ENCODE data around the gene ZNF892.

ZNF892 gene

DNA sequence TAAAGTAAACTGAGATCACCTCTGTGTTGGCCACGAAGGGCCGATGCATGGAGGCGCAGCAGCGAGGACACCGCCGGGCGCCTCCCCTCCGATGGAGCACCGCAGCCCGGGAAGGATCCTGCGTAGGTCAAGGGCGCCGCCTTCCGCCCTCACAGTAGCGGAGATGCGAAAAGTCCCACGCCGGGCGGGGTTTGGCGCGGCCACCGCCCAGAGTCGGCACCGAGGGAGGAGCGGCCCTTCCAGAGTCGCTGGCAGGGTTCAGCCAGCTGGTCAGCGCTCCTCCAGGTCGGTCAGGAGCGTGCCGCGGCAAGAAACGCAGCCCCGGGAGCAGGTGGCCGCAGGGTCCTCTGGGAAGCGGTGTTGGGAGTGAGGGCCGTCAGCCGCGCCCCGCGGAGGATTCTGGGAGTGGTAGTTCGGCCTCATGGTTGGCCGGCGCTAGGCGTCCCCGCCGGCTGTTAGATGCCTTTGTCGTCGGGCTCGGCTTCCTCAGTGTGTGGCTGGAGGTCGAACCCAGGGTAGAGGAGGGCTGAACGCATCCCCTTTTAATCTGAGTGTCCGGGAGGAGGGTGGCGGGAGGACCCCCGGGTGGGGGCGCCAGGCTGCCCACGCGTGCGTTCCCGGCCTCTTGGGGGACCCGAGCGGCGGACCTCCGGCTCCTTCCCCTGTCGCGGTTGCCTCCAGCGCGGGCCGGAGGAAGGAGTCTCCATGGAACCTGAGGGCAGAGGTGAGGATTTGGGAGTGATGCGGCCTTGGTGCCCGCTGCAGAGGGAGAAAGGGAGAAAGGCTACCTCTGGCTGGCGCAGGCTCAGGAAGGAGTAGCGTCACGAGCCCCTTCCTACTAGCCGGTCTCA is at the start of gene ZNF892:
Gene ZNF892, plus strand, starts transcription at position 411 of the 851 bp plus-strand sequence. Its CDS starts 295 bp downstream, at position 706.
- peak; percentile 72 to 80 for DNase-seq

- DNase-seq, result no peak
Observed at GRCh38 chr2:95158441-95158840, 48.9 kb upstream of the ZNF892 start.

- peak; percentile 18 to 20 for DNase-seq
Observed at GRCh38 chr2:95158891-95159619, 48.3 kb upstream of the ZNF892 start.

GRCh38 chr2:95159690-95160449 is 47.5 kb upstream of the ZNF892 start, which contains the start of gene ZNF514:
Gene ZNF514 (minus strand): TSS chr2:95159848. CDS start chr2:95153253, 6,595 bp downstream.
- peak; percentile 53 to 58 for DNase-seq

DNA sequence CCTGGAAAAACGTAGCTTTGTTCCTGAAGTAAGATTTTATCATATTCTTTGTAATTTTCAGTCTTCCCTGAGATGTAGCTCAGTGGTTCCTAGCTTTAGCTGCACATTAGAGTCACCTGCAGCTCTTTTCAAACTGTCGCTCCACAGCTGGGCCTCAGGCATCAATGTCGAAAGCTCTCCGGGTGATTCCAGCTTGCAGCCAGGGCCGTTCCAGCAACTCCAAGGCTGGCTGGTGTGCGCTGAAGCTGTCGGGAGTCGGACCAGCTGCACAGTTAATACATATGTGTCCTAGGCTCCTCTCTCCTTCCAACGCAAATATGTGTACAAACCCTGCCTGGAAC is 42.3 kb upstream of the ZNF892 start:
- no peak for DNase-seq

DNA sequence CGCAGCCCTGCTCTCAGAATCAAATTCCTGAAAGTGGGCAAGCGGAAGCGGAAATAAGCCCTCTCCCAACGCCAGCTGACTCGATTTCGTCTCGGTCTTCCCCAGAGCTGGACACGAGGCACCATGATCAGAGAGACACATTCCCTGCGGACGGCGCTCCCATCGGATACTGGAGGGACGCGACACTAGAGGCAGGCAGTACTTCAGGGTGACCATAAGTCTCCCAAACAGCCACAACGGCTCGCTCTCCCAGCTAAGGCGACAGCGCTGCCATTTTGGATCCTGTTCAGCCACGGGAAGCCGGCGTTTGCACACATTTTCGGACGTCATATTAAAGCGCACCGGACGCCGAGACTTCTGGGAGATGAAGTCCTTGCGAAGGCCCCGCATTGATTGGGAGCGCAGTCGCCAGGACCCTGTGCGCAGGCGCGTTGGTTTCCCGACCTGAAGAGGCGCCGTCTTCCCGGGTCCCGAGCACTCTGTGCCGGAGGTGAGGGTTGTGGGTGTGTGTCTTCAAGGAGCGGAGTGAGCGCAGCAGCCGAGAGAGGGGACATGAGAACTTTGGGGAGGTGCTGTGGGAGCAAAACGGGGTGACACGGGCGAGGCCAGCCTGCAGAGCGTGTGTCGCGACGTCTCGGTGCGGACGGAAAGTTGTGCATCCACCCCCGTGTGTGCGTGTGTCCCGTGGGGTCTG is 41.8 kb upstream of the ZNF892 start, which contains the start of gene ZNF2:
Gene ZNF2, plus strand, starts transcription at position 439 of the 694 bp plus-strand sequence. CDS start 10,418 bp downstream, outside the sequence.
- peak; percentile 96 to 98 for DNase-seq

- DNase-seq, result no peak
Observed at GRCh38 chr2:95166065-95166763, 41.1 kb upstream of the ZNF892 start.

- DNase-seq, result no peak
Observed at GRCh38 chr2:95171902-95172301, 35.4 kb upstream of the ZNF892 start.

GRCh38 chr2:95174031-95174542 is 33.2 kb upstream of the ZNF892 start:
- DNase-seq, result no peak

- DNase-seq, result no peak
Observed at GRCh38 chr2:95179451-95179850, 27.9 kb upstream of the ZNF892 start.

DNA sequence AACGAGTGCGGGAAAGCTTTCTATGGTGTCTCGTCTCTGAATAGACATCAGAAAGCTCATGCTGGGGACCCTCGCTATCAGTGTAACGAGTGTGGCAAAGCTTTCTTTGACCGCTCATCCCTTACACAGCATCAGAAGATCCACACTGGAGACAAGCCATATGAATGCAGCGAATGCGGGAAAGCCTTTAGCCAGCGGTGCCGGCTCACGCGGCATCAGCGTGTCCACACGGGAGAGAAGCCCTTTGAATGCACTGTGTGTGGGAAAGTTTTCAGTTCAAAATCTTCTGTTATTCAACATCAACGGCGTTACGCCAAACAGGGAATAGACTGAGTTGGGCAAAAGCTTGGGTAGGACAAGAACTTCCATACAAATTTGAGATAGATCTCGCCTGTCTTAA is 25.5 kb upstream of the ZNF892 start:
- no peak for DNase-seq

DNA sequence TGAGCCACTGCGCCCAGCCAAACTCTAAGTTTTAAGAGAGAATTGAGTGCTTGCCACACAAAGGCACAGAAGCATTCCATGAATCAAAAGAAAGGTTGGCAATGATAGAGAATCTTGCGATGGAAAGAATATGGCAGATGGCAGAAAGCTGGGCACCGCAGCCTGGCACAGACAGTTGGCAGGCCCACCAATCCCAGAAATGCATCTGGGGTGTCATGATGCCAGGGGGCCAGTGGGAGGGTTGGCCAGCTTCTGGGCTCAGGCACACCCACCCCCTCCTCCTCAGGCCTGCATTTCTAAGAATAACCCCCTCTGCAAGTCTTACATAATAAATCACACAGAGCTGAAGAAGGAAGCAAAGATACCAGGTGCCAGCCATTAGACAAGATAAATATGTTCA is 22.1 kb upstream of the ZNF892 start:
- DNase-seq, result no peak

GRCh38 chr2:95185973-95186372 is 21.3 kb upstream of the ZNF892 start:
- DNase-seq, result no peak

GRCh38 chr2:95192956-95193355 is 14.4 kb upstream of the ZNF892 start:
- peak; percentile 12 to 45 for DNase-seq

GRCh38 chr2:95203911-95204310 is 3.4 kb upstream of the ZNF892 start:
- no peak for DNase-seq

DNA sequence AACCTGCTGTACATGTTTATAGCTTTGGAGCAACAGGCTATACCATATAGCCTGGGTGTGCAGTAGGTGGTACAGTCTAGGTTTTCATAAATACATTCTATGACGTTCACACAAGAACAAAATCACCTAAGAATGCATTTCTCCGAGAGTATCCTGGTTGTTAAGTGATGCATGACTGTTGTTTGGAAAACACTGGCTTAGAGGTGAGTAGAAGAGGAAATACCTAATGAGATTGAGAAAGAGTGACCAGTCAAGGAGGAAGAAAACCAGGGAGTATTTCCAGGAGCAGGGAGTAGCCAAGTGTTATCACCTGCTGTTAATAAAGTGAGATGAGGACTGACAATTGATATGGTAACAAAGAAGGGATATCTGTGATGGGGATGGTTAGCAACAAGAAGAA is 2.9 kb upstream of the ZNF892 start:
- no peak for DNase-seq

GRCh38 chr2:95206096-95206495 is 1.2 kb upstream of the ZNF892 start:
- no peak for DNase-seq

- DNase-seq, result no peak
Observed at GRCh38 chr2:95208106-95208505, 785 bp downstream of the ZNF892 start.

DNA sequence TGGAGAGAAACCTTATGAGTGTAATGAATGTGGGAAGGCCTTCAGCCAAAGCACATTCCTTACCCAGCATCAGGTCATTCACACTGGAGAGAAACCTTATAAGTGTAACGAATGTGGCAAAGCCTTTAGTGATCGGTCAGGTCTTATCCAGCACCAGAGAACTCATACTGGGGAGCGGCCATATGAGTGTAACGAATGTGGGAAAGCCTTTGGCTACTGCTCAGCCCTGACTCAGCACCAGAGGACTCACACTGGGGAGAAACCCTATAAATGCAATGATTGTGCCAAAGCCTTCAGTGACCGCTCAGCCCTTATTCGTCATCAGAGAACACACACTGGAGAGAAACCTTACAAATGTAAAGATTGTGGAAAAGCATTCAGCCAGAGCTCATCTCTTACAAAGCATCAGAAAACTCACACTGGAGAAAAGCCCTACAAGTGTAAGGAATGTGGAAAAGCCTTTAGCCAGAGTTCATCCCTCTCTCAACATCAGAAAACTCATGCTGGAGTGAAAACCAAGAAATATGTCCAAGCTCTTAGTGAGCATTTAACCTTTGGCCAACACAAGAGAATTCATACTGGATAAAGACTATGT is 7.8 kb downstream of the ZNF892 start:
- no peak for DNase-seq

- no peak for DNase-seq
Observed at GRCh38 chr2:95220449-95220848, 13.1 kb downstream of the ZNF892 start.

DNA sequence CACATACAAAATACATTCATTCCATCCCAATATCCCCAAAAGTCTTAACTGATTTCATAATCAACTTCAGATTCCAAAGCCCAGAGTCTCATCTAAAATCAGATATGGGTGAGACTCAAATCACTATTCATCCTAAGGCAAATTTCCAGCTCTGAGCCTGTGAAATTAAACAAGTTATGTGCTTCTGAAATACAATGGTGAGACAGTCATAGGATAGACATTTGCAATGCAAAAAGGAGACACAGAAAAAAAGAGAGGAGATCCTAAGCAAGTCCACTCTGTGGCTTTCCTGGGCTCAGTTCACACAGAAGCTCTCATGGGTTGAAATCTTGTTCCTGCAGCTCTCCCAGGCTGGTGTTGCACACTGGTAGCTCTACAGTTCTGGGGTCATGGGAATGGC is 18.3 kb downstream of the ZNF892 start:
- DNase-seq, result no peak
